HG03139 (cell line): ENCODE results near the gene ALDH1B1.
"Not testable (repeated sequence)": the region's sequence is repeated elsewhere in the genome, so short reads cannot be mapped to it uniquely, and the experiment has no call there.

Source experiments
- ATAC-seq: cut with Tn5 transposase; IDR thresholded peaks from one replicate; pipeline ENCODE4 v1.9.1; 2021; ENCODE audit not compliant: unreplicated experiment

ALDH1B1 gene

DNA sequence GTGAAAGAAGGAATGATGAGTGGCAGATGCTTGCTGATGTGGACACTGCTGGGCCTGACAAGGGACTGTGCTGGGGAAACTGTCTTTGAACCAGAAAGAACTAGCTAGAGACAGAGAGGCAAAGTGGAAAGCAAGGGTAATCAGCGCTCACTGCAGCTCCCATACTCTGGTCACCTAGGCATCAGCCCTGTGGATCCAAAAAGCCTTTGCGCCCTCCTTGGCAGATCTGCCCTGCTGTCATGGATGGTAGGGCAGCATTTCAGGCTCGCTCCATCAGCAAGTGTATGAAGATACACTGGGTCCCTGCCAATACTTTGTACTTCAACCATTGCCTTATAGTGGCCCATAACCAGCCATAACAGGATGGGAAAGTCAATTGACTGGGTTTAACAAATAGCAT lies 6.6 kb upstream of the ALDH1B1 start:
- ATAC-seq = no peak

DNA sequence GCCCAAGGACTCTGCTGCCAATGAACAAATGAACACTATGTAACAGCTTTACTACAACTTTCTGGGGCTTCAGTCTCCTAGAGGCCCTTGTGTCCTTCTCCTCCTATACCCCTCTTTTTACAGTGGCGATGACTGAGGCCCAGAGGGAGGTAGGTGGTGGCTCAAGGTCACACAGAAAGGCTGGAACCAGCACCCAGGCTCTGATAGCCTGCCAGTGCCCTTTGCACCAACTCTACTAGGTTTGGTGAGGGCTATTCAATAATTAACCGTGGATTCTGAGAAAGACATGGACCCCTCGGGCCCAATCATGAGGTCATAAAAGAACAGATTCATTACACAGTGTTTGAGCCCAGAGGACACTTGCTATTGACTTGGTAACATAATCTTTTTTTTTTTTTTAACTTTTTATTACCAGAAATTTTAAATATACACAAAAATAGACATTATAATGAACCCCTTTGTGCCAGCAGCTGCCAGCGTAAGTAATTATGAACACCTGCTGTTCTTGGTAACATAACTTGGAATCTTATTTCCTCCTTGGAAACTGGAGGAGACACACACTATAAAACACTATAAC lies 6.1 kb upstream of the ALDH1B1 start:
- ATAC-seq = no peak

DNA sequence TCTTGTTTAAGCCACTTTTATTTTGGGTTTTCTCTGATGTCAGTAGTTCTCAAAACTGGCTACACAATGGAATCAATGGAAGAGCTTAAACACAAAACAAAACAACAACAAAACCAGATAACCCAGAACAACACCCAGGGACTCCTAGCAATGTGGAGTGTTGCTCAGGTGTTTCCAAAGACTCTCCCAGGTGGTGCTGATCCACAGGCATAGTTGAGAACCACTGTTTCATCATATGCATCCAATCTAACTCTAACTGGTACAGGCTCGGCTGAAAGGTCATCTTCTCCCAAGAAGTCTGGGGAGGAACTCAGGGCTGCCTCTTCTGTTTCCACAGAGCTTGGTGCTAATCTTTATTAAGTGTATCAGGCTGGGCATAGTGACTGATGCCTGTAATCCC lies 5.4 kb upstream of the ALDH1B1 start:
- ATAC-seq = no peak

- ATAC-seq = no peak
Observed at GRCh38 chr9:38387751-38388150, 4.8 kb upstream of the ALDH1B1 start.

GRCh38 chr9:38388283-38389223 lies 3.9 kb upstream of the ALDH1B1 start:
- no peak for ATAC-seq

DNA sequence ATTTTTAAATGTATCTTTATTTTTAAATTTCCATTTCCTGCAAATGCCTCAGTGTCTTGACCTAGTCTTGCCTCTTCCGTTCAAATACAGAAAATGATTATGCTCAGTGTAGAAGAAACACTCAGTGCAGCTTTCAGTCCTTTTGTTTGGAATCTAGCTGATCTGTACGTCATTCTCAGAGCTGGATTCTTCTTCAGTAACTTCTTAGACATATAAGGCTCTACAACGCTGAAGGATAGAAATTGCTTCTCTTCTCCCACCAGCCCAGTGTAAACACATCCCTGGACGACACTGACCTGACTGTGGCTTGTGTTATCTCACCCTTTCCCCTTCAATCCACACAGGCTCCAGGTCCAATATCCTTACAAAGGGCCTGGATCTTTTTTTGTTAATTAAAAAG lies 3.2 kb upstream of the ALDH1B1 start:
- ATAC-seq = no peak

GRCh38 chr9:38390442-38390841 lies 2.1 kb upstream of the ALDH1B1 start:
- ATAC-seq = no peak

- no peak for ATAC-seq
Observed at GRCh38 chr9:38390851-38391250, 1.7 kb upstream of the ALDH1B1 start.

- ATAC-seq = no peak
Observed at GRCh38 chr9:38391278-38392118, 1.0 kb upstream of the ALDH1B1 start.

DNA sequence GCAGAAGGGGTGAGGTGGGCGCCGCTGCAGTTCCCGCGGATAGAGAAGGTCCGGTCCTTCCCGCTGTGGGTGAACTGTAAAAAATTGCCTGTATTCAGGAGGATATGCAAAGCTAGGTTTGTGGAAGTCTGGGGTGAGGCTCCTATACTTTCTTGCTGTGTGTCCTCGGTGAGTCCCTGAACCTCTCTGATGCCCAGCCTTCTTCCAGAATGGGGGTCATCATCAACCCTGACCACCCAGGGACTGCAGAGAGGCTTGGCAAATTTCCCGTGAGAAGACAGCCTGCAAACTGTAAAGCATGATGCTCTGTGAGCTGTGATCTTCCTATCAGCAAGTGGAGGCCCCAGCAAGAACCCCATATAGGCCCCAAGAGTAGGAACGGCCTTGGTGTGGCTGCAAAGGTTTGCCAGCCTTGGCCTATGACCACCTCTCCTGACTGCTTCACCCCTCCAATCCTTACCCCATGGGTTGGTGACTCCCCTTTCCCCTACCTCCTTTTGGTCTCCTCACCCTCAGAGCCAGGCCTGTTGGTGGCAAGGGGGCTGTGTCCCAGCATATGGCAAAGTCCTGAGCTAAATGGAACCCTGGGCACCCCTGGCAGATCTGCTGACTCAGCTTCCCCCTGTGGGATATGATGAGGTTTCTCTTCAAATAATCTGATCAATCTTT lies 760 bp downstream of the ALDH1B1 start:
- peak; percentile 6 for ATAC-seq

DNA sequence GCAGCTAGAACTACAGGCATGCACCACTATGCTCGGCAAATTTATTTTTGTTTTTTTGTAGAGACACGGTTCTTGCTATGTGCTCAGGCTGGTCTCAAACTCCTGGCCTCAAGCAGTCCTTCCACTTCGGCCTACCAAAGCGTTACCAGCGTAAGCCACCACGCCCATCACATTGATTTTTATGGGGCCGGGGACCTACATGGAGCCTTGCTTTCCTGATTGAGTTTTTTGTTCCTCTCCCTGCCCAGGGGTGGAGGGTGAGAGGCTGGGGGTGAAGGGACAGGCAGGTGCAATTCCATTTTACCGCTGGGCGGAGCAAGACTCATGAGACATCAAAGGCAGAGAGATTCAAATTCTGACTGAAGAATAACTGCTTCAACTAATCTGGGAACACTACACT lies 1.9 kb downstream of the ALDH1B1 start:
- ATAC-seq = no peak

DNA sequence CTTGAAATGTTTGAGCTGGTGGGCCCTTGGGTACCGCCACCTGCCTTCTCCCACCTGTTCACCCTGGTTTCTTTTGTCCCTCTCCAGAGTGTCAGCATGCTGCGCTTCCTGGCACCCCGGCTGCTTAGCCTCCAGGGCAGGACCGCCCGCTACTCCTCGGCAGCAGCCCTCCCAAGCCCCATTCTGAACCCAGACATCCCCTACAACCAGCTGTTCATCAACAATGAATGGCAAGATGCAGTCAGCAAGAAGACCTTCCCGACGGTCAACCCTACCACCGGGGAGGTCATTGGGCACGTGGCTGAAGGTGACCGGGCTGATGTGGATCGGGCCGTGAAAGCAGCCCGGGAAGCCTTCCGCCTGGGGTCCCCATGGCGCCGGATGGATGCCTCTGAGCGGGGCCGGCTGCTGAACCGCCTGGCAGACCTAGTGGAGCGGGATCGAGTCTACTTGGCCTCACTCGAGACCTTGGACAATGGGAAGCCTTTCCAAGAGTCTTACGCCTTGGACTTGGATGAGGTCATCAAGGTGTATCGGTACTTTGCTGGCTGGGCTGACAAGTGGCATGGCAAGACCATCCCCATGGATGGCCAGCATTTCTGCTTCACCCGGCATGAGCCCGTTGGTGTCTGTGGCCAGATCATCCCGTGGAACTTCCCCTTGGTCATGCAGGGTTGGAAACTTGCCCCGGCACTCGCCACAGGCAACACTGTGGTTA lies 3.3 kb downstream of the ALDH1B1 start:
- no peak for ATAC-seq

DNA sequence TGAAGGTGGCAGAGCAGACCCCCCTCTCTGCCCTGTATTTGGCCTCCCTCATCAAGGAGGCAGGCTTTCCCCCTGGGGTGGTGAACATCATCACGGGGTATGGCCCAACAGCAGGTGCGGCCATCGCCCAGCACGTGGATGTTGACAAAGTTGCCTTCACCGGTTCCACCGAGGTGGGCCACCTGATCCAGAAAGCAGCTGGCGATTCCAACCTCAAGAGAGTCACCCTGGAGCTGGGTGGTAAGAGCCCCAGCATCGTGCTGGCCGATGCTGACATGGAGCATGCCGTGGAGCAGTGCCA lies 3.8 kb downstream of the ALDH1B1 start:
- no peak for ATAC-seq

DNA sequence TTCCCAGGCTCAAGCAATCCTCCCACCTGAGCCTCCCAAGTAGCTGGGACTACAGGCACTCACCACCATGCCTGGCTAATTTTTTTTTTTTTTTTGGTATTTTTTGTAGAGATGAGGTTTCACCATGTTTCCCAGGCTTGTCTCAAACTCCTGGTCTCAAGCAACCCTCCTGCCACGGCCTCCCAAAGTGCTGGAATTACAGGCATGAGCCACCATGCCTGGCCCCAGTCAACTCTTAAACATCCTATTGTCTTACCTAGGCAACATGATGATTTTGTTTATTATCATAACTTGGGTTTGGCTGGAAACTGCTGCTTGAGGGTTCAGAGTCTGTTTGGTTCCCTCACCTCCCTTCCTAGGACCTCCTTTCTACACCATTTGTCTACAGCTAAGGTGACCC lies 6.7 kb downstream of the ALDH1B1 start:
- not testable (repeated sequence) for ATAC-seq

DNA sequence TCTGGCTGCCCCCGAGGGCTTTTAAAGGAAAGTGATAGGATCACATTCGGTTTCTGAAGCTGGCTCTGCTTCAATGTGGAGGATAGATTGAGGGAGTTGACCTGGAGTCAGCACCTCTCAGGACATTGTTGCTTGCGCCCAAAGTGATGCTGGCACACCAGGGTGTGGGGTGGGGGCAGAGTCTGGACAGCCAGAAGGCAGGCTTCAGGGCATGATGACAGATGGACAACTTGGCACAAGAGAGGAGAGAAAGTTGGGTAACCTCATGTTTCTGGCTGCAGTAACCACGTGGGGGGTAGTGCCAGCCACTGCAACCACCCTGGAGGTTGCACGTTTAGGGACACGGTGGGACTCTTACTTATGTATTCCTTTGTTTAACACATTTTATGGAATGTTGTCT lies 9.5 kb downstream of the ALDH1B1 start:
- no peak for ATAC-seq

GRCh38 chr9:38404314-38404713 lies 11.8 kb downstream of the ALDH1B1 start:
- ATAC-seq = no peak

DNA sequence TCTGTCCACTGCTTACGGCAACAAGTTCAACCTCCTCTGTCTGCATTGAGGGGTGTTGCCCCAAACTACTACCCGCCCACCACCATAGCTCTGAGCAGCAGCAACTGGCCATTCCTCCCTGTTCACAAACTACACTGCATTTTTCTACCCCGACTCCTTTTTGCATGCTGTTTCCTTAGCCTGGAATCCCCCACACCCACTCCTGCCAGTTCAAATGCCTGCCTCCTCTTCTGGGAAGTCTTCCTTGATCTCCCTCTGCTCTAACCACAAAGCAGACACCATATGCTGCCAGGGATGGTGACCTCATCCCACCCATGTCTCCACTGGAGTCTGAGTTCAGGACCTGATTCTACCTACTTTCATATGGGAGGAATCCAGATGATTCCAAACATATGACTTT lies 13.3 kb downstream of the ALDH1B1 start:
- no peak for ATAC-seq

DNA sequence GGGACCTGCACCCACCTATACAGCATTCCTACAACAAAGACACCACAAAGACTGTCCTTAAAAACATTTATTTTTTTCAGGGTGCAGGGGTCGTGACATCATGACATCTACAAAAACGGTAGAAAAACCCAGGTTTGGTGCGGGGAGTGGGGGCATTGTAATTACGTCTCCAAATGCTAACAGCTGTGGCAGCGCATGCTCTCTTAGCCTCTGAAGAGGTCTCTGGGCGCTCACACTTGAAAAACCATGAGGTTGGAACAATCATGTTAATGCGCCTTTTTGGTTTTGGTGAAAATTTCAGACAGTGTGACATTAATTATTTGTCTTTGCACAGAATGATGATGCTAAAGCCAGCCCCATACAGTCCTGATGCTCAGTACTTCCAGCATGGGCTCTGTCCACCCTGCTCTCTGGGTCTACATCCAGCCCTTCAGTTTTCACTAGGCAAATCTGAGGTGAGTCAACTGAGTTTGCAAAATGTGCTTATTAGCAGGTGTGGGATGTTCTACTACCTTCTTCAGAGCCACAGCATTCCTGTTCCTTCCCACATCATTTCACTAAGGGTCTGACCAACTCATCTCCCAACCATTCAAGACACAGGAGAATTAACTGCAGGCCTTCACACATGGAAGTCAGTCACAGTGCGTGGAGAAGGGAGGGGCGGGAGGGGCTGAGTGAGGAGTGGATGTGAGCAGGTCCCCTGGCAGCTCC lies 14.1 kb downstream of the ALDH1B1 start:
- no peak for ATAC-seq

GRCh38 chr9:38408719-38409118 lies 16.2 kb downstream of the ALDH1B1 start:
- no peak for ATAC-seq

GRCh38 chr9:38412751-38413150 lies 20.2 kb downstream of the ALDH1B1 start:
- ATAC-seq = no peak
